Small intestine (tissue), 7 donors: Measurements from ENCODE around the gene SLC17A5. TPM values are rescaled to one million over a fixed set of nuclear protein-coding genes. Genes with fewer than 3 reads are reported as not detected.
A peak's percentile ranks its signal among the peaks of the same experiment; 100 is the strongest.
"Not testable (repeated sequence)": the region's sequence is repeated elsewhere in the genome, so short reads cannot be mapped to it uniquely, and the experiment has no call there.

ENCODE experiments used
- DNase-seq, 2 donors: peaks; one replicate each; pipeline versions ENCODE4 v3.0.0 to v3.0.0-alpha.2; 2013
- FAIRE-seq: peaks from 2 replicates; lab custom pipeline; 2012; peaks lifted over from hg19 to GRCh38; lab: Jason Lieb, UNC
- H3K27ac ChIP-seq, 3 donors: one replicate each; pipeline ENCODE4 v1.5.1; 2013; ENCODE audit warnings: low read length in 2 of 3, mild to moderate bottlenecking in 2 of 3, control low read depth in 1 of 3, inconsistent platforms in 1 of 3, low read depth in 1 of 3, moderate library complexity in 1 of 3
- H3K27me3 ChIP-seq, 3 donors: one replicate each; pipeline ENCODE4 v1.6.1; 2013; ENCODE audit warnings: low read length in 3 of 3, inconsistent platforms in 1 of 3; ENCODE audit not compliant: control insufficient read depth in 3 of 3, insufficient read depth in 3 of 3
- H3K36me3 ChIP-seq, 3 donors: one replicate each; pipeline ENCODE4 v1.6.1; 2013; ENCODE audit warnings: low read length in 3 of 3, inconsistent platforms in 1 of 3, low read depth in 1 of 3, mild to moderate bottlenecking in 1 of 3, moderate library complexity in 1 of 3; ENCODE audit not compliant: control insufficient read depth in 3 of 3, insufficient read depth in 2 of 3
- H3K4me1 ChIP-seq, 3 donors: one replicate each; pipeline ENCODE4 v1.6.1; 2013; ENCODE audit warnings: low read length in 2 of 3, inconsistent platforms in 1 of 3, low read depth in 1 of 3, mild to moderate bottlenecking in 1 of 3, moderate library complexity in 1 of 3; ENCODE audit not compliant: control insufficient read depth in 3 of 3, insufficient read depth in 2 of 3
- H3K4me3 ChIP-seq, 3 donors: one replicate each; pipeline ENCODE4 v1.5.1; 2013; ENCODE audit warnings: low read length in 3 of 3, control low read depth in 1 of 3, inconsistent platforms in 1 of 3, low read depth in 1 of 3, mild to moderate bottlenecking in 1 of 3, moderate library complexity in 1 of 3
- H3K9me3 ChIP-seq, 2 donors: one replicate each; pipeline ENCODE4 v1.6.1; 2013; ENCODE audit warnings: low read depth in 1 of 2, low read length in 1 of 2; ENCODE audit not compliant: control insufficient read depth in 2 of 2, insufficient read depth in 1 of 2
- WGBS, 3 donors: extraction: QIAGEN DNeasy Blood & Tissue Kit; methylation state at CpG; one replicate each; pipeline ENCODE4 v1.1.7; 2013; 5-methylcytosine and 5-hydroxymethylcytosine counted together
- polyA plus RNA-seq, 4 donors: library from polyadenylated mRNA; stranded (reverse) in 3 of 4; unstranded in 1 of 4; fragments of 200-250 nt in 3 of 4; fragments of 120-200 nt in 1 of 4; gene quantifications; one replicate each; pipeline versions ENCODE4 v1.2.1 to v1.2.3, GENCODE V29; 2013
- donor health status: healthy with polysubstance abuse.
- donor health status: control.
- donor health status: control.
- donor health status: Bipolar disorder and iron deficiency.
- donor health status: healthy.

Gene SLC17A5
- polyA plus RNA-seq, 4 donors = 4.9 to 152 (median 11.5) TPM

GRCh38 chr6:73618082-73618481, 35.7 kb downstream of the SLC17A5 start:
- H3K36me3 ChIP-seq = peaks cover 2 to 47% (median 3%) of the 10 kb centered on the region in 3 donors
- not testable (repeated sequence) for H3K27ac ChIP-seq, H3K27me3 ChIP-seq, H3K4me3 ChIP-seq, FAIRE-seq, H3K9me3 ChIP-seq, H3K4me1 ChIP-seq, DNase-seq
- 89 to 96% (median 91%) methylated on average over 8 of the region's 8 CpGs for WGBS, 3 donors

DNA sequence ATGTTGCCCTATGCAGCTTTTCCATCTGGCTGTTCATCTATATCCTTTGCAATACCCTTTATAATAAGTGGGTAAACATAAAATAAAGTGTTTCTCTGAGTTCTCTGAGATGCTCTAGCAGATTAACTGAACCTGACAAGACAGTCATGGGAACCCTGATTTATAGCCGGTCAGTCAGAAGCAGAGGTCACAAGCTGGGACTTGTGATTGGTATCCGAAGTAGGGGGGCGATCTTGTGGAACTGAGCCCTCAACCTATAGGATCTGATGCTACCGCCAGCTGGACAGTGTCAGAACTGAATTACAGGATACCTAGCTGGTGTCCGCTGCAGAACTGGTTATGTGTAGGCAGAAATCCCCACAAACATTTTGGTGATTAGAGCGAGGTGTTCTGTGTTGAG, 39.0 kb downstream of the SLC17A5 start:
- WGBS, 3 donors = 79 to 91% (median 80%) methylated on average over 6 of the region's 6 CpGs
- Histone ChIP-seq H3K9me3 (no peaks in the 10 kb centered on the region), H3K4me3 (no peak overlapping the region), H3K27ac (no peak overlapping the region), H3K36me3 (peaks cover 2 to 60% (median 3%) of the 10 kb centered on the region in 3 donors), H3K27me3 (no peaks in the 10 kb centered on the region), H3K4me1 (no peaks in the 10 kb centered on the region)
- DNase-seq (no peak), FAIRE-seq (no peak)

DNA sequence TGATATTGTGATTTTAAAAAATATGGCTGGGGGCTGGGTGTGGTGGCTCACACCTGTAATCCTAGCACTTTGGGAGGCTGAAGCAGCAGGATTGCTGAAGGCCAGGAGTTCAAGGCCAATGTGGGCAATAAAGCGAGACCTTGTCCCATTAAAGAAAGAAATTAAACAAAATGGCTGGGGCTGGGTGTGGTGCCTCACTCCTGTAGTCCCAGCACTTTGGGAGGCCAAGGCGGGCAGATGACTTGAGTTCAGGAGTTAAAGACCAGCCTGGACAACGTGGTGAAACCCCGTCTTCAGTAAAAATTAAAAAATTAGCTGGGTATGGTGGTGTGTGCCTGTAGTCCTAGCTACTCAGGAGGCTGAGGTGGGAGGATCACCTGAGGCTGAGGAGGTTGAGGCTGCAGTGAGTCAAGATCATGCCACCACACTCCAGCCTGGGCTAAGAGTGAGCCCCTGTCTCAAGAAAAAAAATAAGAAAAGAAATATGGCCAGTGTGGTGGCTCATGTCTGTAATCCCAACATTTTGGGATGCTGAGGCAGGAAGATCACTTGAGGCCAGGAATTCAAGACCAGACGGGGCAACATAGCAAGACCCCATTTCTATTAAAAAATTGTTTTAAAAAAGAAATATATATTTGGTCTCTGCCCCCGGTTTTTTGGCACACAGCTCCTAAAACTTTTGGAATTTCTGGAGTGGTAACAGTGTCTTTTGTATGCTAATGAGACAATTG, 39.8 kb downstream of the SLC17A5 start:
- H3K4me3 ChIP-seq = no peak overlapping the region
- 80 to 93% (median 81%) methylated on average over 6 of the region's 6 CpGs for WGBS, 3 donors
- H3K9me3 ChIP-seq = no peaks in the 10 kb centered on the region
- peaks cover 2 to 58% (median 5%) of the 10 kb centered on the region in 3 donors for H3K36me3 ChIP-seq
- H3K4me1 ChIP-seq = no peaks in the 10 kb centered on the region
- H3K27ac ChIP-seq = no peak overlapping the region
- FAIRE-seq (no peak), DNase-seq (no peak)
- no peaks in the 10 kb centered on the region for H3K27me3 ChIP-seq

DNA sequence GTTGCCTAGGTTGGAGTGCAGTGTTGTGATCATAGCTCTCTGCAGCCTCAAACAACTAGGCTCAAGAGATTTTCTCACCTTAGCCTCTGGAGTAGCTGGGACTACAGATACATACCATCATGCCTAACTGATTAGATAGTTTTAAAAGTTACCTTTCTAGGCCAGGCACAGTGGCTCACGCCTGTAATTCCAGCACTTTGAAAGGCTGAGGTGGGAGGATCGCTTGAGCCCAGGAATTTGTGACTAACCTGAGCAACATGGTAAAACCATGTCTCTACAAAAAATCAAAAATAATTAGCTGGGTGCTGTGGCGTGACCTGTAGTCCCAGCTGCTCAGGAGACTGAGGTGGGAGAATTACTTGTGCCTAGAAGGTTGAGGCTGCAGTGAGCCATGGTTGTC, 41.2 kb downstream of the SLC17A5 start:
- Histone ChIP-seq H3K4me3 (no peak overlapping the region), H3K4me1 (no peaks in the 10 kb centered on the region), H3K27ac (no peak overlapping the region), H3K9me3 (no peaks in the 10 kb centered on the region), H3K36me3 (peaks cover 3 to 58% (median 10%) of the 10 kb centered on the region in 3 donors), H3K27me3 (no peaks in the 10 kb centered on the region)
- FAIRE-seq (no peak), DNase-seq (no peak)
- 85 to 92% (median 92%) methylated on average over 3 of the region's 3 CpGs for WGBS, 3 donors

DNA sequence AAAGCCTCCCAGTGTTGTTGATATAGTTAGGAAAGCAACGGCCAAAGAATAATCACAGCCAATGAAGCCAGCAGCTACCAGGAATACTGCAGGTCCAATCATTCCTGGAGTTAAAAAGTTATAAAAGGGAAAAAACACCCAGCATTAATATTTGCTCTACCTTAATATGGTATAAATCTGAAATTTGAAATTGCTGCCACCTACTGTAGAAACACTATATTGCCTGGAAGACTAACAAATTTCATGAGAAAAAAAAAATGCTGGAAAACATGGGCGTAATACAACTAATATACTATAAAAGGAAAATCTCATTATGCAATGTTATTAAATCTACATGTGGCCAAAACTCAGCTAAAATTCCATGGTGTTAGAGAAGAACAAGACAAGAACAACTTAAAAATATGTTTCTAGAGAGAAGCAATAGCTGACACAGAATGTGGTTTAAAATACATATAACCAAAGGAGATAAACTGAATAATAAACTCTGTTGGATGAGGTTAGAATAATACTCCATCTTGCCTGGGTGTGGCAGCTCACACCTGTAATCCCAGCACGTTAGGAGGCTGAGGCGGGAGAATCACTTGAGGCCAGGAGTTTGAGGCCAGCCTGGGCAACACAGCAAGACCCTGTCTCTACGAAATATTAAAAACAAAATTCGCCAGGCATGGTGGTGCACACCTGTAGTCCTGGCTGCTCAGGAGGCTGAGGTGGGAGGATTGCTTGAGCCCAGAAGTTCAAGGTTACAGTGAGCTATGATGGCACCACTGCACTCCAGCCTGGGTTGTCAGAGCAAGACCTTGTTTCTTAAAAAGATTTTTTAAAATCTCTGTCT, 43.1 kb downstream of the SLC17A5 start:
- H3K27me3 ChIP-seq = no peaks in the 10 kb centered on the region
- no peaks in the 10 kb centered on the region for H3K4me1 ChIP-seq
- no peak overlapping the region for H3K4me3 ChIP-seq
- DNase-seq = peak; percentile 51 to 69
- FAIRE-seq = peak; percentile 36
- 57 to 65% (median 57%) methylated on average over 6 of the region's 6 CpGs for WGBS, 3 donors
- no peaks in the 10 kb centered on the region for H3K9me3 ChIP-seq
- no peak overlapping the region for H3K27ac ChIP-seq
- H3K36me3 ChIP-seq = peaks cover 3 to 54% (median 10%) of the 10 kb centered on the region in 3 donors

DNA sequence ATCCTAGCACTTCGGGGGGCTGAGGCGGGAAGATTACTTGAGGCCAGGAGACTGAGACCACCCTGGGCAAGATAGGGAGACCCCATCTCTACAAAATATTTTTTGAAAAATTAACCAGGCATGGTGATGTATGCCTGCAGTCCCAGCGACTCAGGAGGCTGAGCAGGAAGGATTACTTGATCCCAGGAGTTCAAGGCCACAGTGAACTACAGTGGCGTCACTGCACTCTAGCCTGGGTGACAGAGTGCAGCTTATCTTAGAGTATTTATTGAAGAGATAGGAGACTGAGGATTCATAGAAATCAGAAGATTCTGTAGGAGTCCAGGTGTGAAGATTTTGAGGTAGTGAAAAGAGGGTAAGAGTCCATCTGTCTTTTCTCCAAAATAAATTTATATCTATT, 45.0 kb downstream of the SLC17A5 start:
- no peaks in the 10 kb centered on the region for H3K4me1 ChIP-seq
- 75 to 87% (median 76%) methylated on average over 4 of the region's 4 CpGs for WGBS, 3 donors
- no peaks in the 10 kb centered on the region for H3K27me3 ChIP-seq
- no peak for FAIRE-seq
- H3K9me3 ChIP-seq = no peaks in the 10 kb centered on the region
- no peak overlapping the region for H3K4me3 ChIP-seq
- no peak overlapping the region for H3K27ac ChIP-seq
- H3K36me3 ChIP-seq = peaks cover 1 to 48% (median 7%) of the 10 kb centered on the region in 3 donors
- peak in 1 of 2 donors; percentile 18 for DNase-seq

DNA sequence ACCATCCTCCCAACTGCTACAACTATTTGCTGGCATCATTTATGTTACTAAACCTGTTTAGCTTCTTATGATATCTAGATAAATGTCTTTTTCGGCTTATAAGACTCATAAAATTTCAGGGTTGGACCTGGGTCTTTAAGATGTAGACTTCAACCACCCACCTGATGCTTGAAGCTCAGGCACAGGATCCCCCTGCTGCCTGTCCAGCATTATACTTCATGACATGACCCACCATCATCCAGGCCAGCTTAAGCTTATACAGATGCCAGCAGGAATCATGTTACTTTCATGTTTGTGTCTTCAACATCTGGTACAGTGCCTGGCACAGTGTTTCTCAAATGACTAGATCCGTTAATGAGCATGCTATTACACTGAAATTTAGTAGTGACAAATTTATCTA, 47.4 kb downstream of the SLC17A5 start:
- no peak for FAIRE-seq
- no peaks in the 10 kb centered on the region for H3K27me3 ChIP-seq
- no peak for DNase-seq
- 63 to 80% (median 77%) methylated on average over 2 of the region's 2 CpGs for WGBS, 3 donors
- no peaks in the 10 kb centered on the region for H3K9me3 ChIP-seq
- H3K4me1 ChIP-seq = no peaks in the 10 kb centered on the region
- H3K36me3 ChIP-seq = peaks cover 1 to 41% (median 7%) of the 10 kb centered on the region in 3 donors
- H3K27ac ChIP-seq = no peak overlapping the region
- no peak overlapping the region for H3K4me3 ChIP-seq

DNA sequence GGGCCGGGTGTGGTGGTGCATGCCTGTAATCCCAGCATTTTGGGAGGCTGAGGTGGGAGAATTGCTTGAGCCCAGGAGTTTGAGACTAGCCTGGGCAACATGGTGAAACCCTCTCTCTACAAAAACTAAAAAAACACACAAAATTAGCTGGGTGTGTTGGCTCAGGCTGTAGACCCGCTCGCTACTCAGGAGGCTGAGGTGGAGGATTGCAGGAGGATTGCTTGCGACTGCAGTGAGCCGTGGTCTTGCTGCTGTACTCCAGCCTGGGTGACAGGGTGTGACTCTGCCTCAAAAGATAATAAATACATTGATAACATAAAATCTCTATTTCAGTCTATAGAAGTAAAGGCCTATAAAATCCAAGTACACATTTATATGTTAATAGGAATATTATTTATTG, 49.3 kb downstream of the SLC17A5 start:
- WGBS, 3 donors = 97 to 99% (median 97%) methylated on average over 5 of the region's 5 CpGs
- FAIRE-seq (no peak), DNase-seq (no peak)
- H3K27ac ChIP-seq = no peak overlapping the region
- no peak overlapping the region for H3K4me3 ChIP-seq
- H3K9me3 ChIP-seq = no peaks in the 10 kb centered on the region
- no peaks in the 10 kb centered on the region for H3K4me1 ChIP-seq
- peaks cover 1 to 37% (median 6%) of the 10 kb centered on the region in 3 donors for H3K36me3 ChIP-seq
- no peaks in the 10 kb centered on the region for H3K27me3 ChIP-seq
